Adrenal gland (tissue), 12 donors: Measurements from ENCODE around the gene B4GAT1. TPM values are rescaled to one million over a fixed set of nuclear protein-coding genes. Genes with fewer than 3 reads are reported as not detected.
"Not testable (repeated sequence)": the region's sequence is repeated elsewhere in the genome, so short reads cannot be mapped to it uniquely, and the experiment has no call there.

Source experiments
- DNase-seq, 7 donors: peaks; one replicate each; pipeline ENCODE4 v3.0.0-alpha.2; 2019 to 2020
- H3K27ac ChIP-seq, 5 donors: fragments of 200-600 bp; sonication (generic) in 4 of 5; 1 replicate in 3 of 5; 2 replicates in 2 of 5; pipeline versions ENCODE4 v1.5.1 to v1.8.0; 2016 to 2020; ENCODE audit warnings: mild to moderate bottlenecking in 1 of 5
- H3K27me3 ChIP-seq: fragments of 200-600 bp; 2 replicates; pipeline ENCODE4 v1.8.0; 2021
- H3K36me3 ChIP-seq, 2 donors: fragments of 200-600 bp; replicated peaks in 1 of 2; 1 replicate in 1 of 2; 2 replicates in 1 of 2; pipeline versions ENCODE4 v1.5.1 to v1.8.0; 2018 to 2022
- H3K4me1 ChIP-seq, 2 donors: fragments of 200-600 bp; replicated peaks in 1 of 2; 1 replicate in 1 of 2; 2 replicates in 1 of 2; pipeline versions ENCODE4 v1.5.1 to v1.8.0; 2018 to 2021
- H3K4me3 ChIP-seq, 4 donors: fragments of 200-600 bp; sonication (generic) in 3 of 4; one replicate each; pipeline ENCODE4 v1.5.1; 2016 to 2018
- H3K9me3 ChIP-seq, 3 donors: fragments of 200-600 bp; sonication (generic) in 1 of 3; replicated peaks in 1 of 3; 1 replicate in 2 of 3; 2 replicates in 1 of 3; pipeline versions ENCODE4 v1.5.1 to v1.8.0; 2016 to 2021
- POLR2A ChIP-seq, 2 donors: fragments of 450-650 bp; IDR thresholded peaks; one replicate each; pipeline ENCODE4 v1.6.1; 2017; ENCODE audit warnings: antibody characterized with exemption in 2 of 2, mild to moderate bottlenecking in 2 of 2, moderate library complexity in 1 of 2
- WGBS, 4 donors: extraction: QIAGEN DNeasy Blood & Tissue Kit in 2 of 4; methylation state at CpG; one replicate each; pipeline versions ENCODE4 v1.1.5 to v1.1.7; 2013 to 2017; 5-methylcytosine and 5-hydroxymethylcytosine counted together
- intact Hi-C, 2 donors: fragments of 100-400 bp; cut with DNase I; formaldehyde crosslinking; loops; one replicate each; pipeline versions ENCODE4 v1.14.1 to v1.15.0; 2022 to 2023
- polyA plus RNA-seq, 3 donors: library from polyadenylated mRNA; stranded (reverse); fragments of 200-250 nt in 2 of 3; fragments of 350-450 nt in 1 of 3; fragmentation: Illumina TruSeq in 1 of 3; extraction: RNeasy Lipid Tissue Mini Kit (QIAGEN cat#74804) in 1 of 3; gene quantifications; one replicate each; pipeline ENCODE4 v1.2.3, GENCODE V29; 2013 to 2014
- total RNA-seq, 9 donors: library from RNA; depleted of rRNA in 4 of 9; stranded (reverse); fragments of >200 nt in 4 of 9; fragments of 120-200 nt in 1 of 9; fragmentation: NEBNext Ultra II Directional in 1 of 9; extraction: Animal tissue kit (Norgen Biotek cat#: 25700) in 1 of 9; gene quantifications; one replicate each; pipeline versions ENCODE4 v1.1.0 to v1.2.4, GENCODE V29; 2013 to 2023
- TF ChIP-seq, protein P1 (sequence below), 6 experiments: fragments of 450-650 bp in 4 of 6; fragments of 200-600 bp in 2 of 6; sonication (generic) in 1 of 6; IDR thresholded peaks; 1 replicate in 5 of 6; 2 replicates in 1 of 6; pipeline versions ENCODE4 v1.5.1 to v1.8.0; 2016 to 2021; ENCODE audit warnings: antibody characterized with exemption in 6 of 6, mild to moderate bottlenecking in 2 of 6, moderate library complexity in 1 of 6
- donor health status: healthy with polysubstance abuse.
- donor health status: Bipolar disorder and iron deficiency.
- donor health status: DM: yes; HTN: yes; CAD: no.
- donor health status: DM: no; HTN: no; CAD: no.
- donor health status: DM: no; HTN: no; CAD: no.
- donor health status: DM: yes; HTN: yes; CAD: no.

B4GAT1 gene
- total and polyA plus RNA-seq, 12 donors = 20.8 to 115 (median 44.0) TPM

DNA sequence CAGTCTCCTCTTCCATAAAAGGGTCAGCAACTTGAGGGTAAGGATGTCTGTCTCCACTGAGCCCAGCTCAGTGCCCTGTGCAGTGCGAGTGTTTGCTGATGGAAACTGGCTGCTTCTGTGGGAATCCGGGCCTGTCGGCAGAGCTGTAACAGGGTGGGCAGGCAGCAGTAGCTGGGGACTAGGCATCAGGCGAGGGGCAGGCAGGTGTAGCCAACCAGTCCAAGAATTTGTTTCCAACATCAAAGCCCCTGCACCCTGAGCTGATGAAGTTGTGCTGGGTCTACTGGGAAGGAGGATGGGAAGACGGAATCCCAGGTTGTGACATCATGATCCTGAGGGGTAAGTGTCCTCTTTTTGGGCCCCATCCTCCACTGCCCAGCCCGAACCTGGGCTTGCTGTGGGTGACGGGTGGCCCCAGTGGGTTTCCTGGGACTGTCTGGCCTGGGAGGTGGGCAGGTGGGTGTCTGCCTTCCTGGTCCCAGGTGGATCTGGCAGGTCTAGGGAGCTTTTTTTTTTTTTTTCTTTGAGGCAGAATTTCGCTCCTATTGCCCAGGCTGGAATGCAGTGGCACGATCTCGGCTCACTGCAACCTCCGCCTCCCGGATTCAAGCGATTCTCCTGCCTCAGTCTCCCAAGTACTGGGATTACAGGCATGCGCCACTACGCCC is 13.1 kb upstream of the B4GAT1 start:
- no peaks in the 10 kb centered on the region for H3K36me3 ChIP-seq
- H3K4me3 ChIP-seq = no peak overlapping the region
- no peak for DNase-seq
- TF ChIP-seq POLR2A (IDR thresholded peaks at IDR 0.05) = no peak
- TF ChIP-seq, protein P1, sequence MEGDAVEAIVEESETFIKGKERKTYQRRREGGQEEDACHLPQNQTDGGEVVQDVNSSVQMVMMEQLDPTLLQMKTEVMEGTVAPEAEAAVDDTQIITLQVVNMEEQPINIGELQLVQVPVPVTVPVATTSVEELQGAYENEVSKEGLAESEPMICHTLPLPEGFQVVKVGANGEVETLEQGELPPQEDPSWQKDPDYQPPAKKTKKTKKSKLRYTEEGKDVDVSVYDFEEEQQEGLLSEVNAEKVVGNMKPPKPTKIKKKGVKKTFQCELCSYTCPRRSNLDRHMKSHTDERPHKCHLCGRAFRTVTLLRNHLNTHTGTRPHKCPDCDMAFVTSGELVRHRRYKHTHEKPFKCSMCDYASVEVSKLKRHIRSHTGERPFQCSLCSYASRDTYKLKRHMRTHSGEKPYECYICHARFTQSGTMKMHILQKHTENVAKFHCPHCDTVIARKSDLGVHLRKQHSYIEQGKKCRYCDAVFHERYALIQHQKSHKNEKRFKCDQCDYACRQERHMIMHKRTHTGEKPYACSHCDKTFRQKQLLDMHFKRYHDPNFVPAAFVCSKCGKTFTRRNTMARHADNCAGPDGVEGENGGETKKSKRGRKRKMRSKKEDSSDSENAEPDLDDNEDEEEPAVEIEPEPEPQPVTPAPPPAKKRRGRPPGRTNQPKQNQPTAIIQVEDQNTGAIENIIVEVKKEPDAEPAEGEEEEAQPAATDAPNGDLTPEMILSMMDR (IDR thresholded peaks at IDR 0.05) = no peak
- H3K4me1 ChIP-seq = no peaks in the 10 kb centered on the region
- H3K27me3 ChIP-seq = no peaks in the 10 kb centered on the region
- no peaks in the 10 kb centered on the region for H3K9me3 ChIP-seq
- 93 to 96% (median 94%) methylated on average over 14 to 15 of the region's 15 CpGs for WGBS, 4 donors
- H3K27ac ChIP-seq = no peak overlapping the region
- intact Hi-C loops = no loop called here

DNA sequence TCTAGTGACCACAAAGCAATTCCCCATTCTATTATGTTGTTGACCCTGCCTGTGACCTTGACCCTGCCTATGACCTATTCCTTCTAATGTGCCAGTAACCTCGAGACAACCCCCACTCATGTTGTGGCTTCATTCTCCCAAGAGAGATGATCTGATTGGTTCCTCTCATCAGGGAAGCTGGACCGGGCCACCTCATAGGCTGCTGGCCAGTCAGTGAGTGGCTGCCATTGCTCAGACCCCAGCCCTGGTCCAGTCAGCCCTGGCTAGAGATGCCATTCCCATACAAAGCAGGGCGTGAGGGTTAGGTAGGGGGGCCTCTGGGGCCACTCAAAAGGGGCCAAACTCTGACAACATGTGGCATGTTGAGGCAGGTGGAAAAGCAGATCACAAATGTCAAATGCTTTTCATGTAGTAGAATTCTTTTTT is 12.2 kb upstream of the B4GAT1 start:
- Histone ChIP-seq H3K27ac (no peak overlapping the region), H3K4me1 (no peaks in the 10 kb centered on the region), H3K9me3 (no peaks in the 10 kb centered on the region), H3K4me3 (no peak overlapping the region), H3K27me3 (no peaks in the 10 kb centered on the region), H3K36me3 (no peaks in the 10 kb centered on the region)
- intact Hi-C loops = no loop called here
- WGBS, 4 donors = 64 to 70% (median 69%) methylated on average over 2 to 3 of the region's 3 CpGs
- TF ChIP-seq POLR2A (IDR thresholded peaks at IDR 0.05) = no peak
- TF ChIP-seq, protein P1 (IDR thresholded peaks at IDR 0.05) = no peak
- no peak for DNase-seq

GRCh38 chr11:66350560-66351235 is 3.3 kb upstream of the B4GAT1 start:
- WGBS, 4 donors = 77 to 89% (median 88%) methylated on average over 8 of the region's 8 CpGs
- H3K9me3 ChIP-seq, intact Hi-C loops, H3K36me3 ChIP-seq, H3K27me3 ChIP-seq, H3K4me3 ChIP-seq, DNase-seq, H3K27ac ChIP-seq: not testable (repeated sequence)
- H3K4me1 ChIP-seq = peaks cover 13 to 15% of the 10 kb centered on the region in 2 donors

DNA sequence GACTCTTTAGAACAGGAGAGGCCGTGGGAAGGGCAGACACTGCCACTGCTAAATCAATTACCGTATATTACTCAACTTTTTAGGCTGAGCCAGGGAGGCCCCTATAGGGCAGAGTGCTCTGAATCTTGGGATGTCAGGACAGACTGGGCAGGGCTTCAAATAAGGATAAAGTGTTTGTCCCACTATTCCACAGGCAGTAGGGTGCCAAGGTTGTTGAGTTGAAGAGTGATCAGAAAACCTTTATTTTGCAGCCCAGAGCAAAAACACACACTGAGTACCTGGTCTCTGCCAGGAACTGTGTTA is 1.6 kb upstream of the B4GAT1 start:
- intact Hi-C loops = no loop called here
- no peak overlapping the region for H3K27ac ChIP-seq
- WGBS, 4 donors = 65 to 84% (median 72%) methylated on average over 2 of the region's 2 CpGs
- no peaks in the 10 kb centered on the region for H3K36me3 ChIP-seq
- peaks cover 25% of the 10 kb centered on the region in 2 donors for H3K4me1 ChIP-seq
- no peaks in the 10 kb centered on the region for H3K27me3 ChIP-seq
- no peak overlapping the region for H3K4me3 ChIP-seq
- DNase-seq = no peak
- no peak for TF ChIP-seq POLR2A (IDR thresholded peaks at IDR 0.05)
- TF ChIP-seq, protein P1 (IDR thresholded peaks at IDR 0.05) = no peak
- H3K9me3 ChIP-seq = no peaks in the 10 kb centered on the region
